ENCODE data around the gene WDR89. TPM values are rescaled to one million over a fixed set of nuclear protein-coding genes. Genes with fewer than 3 reads are reported as not detected.
"Not testable (repeated sequence)": the region's sequence is repeated elsewhere in the genome, so short reads cannot be mapped to it uniquely, and the experiment has no call there.

Gene WDR89
- total and polyA plus RNA-seq, 2 donors, result 8.1 to 28.3 TPM

DNA sequence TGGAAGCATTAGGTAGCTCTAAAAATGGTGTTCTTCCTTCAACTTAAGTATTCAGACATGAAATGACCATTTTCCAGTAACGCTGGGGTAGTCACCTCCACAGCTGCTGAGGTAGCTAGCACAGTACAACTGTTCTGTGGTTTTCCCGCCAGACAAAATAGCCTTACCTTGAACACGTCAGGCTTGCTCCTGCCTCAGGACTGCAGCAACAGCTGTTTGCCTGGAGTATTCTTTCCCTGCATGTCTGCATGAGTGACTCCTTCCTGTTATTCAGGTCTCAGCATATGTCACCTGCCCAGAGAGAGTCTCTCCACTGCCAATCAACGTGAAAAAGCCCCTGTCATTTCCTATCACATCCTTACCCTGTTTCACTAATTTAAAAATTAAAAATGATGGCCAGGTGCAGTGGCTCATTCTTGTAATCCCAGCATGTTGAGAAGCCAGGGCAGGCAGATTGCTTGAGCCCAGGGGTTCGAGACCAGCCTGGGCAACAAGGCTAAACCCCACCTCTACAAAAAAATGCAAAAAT is 37.9 kb downstream of the WDR89 start:
- 90% methylated on average over 5 of the region's 5 CpGs for WGBS
- H3K27ac ChIP-seq (ENCODE audit: low read depth), result no peak overlapping the region
- no peak for DNase-seq (ENCODE audit: extremely low spot score)
- peaks cover 4% of the 10 kb centered on the region for H3K36me3 ChIP-seq (ENCODE audit: insufficient read depth)
- no peak overlapping the region for H3K4me3 ChIP-seq (ENCODE audit: low read depth, low read length)
- no peaks in the 10 kb centered on the region for H3K4me1 ChIP-seq (ENCODE audit: insufficient read depth)

DNA sequence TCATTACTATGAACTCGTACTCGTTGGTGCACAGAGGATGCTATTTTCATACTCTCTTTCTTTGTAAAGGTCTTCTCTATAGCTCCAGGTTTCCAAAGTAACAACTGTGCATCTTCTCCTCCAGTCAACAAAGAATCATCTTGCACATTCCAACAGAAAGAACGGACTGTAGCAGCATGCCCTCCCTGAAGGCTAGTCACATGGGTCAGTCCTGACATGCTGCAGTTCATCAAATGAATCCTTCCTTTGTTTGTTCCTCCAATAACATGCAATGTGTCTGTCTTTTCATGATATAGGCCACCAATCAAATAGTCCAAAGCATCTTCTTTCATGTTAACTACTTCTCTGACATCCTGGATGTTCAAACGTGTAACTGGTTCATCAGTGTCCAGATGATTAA is 42.9 kb downstream of the WDR89 start:
- 87% methylated on average over 4 of the region's 4 CpGs for WGBS
- Histone ChIP-seq H3K27ac (ENCODE audit: low read depth) (no peak overlapping the region), H3K4me1 (ENCODE audit: insufficient read depth) (no peaks in the 10 kb centered on the region), H3K4me3 (ENCODE audit: low read depth, low read length) (no peak overlapping the region), H3K36me3 (ENCODE audit: insufficient read depth) (peaks cover 4% of the 10 kb centered on the region)
- DNase-seq (ENCODE audit: extremely low spot score), result no peak

- 92% methylated on average over 4 of the region's 4 CpGs for WGBS
- DNase-seq (ENCODE audit: extremely low spot score), result no peak
These were observed 44.5 kb downstream of the WDR89 start for GRCh38 chr14:63596998-63597658.

DNA sequence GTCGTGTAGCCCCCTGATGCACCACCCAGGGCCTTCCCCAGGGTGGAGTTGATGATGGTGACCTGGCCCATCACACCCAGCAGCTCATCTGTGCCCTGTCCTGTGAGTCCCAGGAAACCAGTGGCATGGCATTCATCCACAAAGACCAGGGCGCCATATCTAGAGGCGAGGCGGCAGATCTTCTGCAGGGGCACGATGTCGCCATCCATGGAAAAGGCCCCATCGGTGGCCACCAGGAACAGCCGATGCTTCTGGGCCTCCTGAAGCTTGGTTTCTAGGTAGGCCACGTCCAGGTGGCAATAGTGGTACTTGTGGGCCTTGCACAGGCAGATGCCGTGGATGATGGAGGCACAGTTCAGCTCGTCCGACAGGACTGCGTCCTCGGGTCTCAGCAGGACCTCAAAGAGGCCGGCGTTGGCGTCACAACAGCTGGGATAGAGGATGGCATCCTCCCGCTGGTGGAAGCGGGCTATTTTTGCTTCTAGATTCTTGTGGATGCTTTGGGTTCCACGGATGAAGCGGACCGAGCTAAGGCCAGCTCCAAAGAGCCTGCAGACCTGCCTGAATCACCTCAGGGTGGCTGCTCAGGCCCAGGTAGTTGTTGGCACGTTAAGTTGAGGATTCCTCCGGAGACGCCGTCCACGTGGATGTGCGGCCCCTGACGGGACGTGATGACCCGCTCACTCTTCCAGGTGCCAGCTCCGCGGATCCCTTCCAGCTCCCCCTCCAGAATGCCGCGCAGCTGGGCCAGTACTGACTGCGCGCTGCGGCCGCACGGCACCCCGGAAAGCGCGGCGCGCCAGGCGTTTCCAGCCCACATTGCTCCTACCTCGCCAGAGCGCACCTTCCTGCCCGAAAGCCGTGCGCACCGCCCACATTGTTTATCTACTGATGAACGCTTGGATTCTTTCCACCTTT is 47.0 kb downstream of the WDR89 start:
- WGBS, result 96% methylated on average over 53 of the region's 53 CpGs
- no peak overlapping the region for H3K4me3 ChIP-seq (ENCODE audit: low read depth, low read length)
- no peak for DNase-seq (ENCODE audit: extremely low spot score)
- peaks cover 4% of the 10 kb centered on the region for H3K36me3 ChIP-seq (ENCODE audit: insufficient read depth)
- no peaks in the 10 kb centered on the region for H3K4me1 ChIP-seq (ENCODE audit: insufficient read depth)
- H3K27ac ChIP-seq (ENCODE audit: low read depth), result no peak overlapping the region

More at GRCh38 chr14:63596998-63597658, 44.5 kb downstream of the WDR89 start:
- H3K4me3 ChIP-seq (ENCODE audit: low read depth, low read length), result no peak overlapping the region
- H3K4me1 ChIP-seq (ENCODE audit: insufficient read depth), result no peaks in the 10 kb centered on the region
- peaks cover 4% of the 10 kb centered on the region for H3K36me3 ChIP-seq (ENCODE audit: insufficient read depth)
- no peak overlapping the region for H3K27ac ChIP-seq (ENCODE audit: low read depth)

GRCh38 chr14:63583046-63583445 is 58.6 kb downstream of the WDR89 start:
- not testable (repeated sequence) for H3K36me3 ChIP-seq (ENCODE audit: insufficient read depth); H3K27ac ChIP-seq (ENCODE audit: low read depth); DNase-seq (ENCODE audit: extremely low spot score); H3K4me1 ChIP-seq (ENCODE audit: insufficient read depth); H3K4me3 ChIP-seq (ENCODE audit: low read depth, low read length)
- WGBS, result 84% methylated on average over 8 of the region's 8 CpGs

GRCh38 chr14:63581491-63581890 is 60.2 kb downstream of the WDR89 start:
- DNase-seq (ENCODE audit: extremely low spot score), result no peak
- 56% methylated on average over 4 of the region's 4 CpGs for WGBS
- no peaks in the 10 kb centered on the region for H3K36me3 ChIP-seq (ENCODE audit: insufficient read depth)

DNA sequence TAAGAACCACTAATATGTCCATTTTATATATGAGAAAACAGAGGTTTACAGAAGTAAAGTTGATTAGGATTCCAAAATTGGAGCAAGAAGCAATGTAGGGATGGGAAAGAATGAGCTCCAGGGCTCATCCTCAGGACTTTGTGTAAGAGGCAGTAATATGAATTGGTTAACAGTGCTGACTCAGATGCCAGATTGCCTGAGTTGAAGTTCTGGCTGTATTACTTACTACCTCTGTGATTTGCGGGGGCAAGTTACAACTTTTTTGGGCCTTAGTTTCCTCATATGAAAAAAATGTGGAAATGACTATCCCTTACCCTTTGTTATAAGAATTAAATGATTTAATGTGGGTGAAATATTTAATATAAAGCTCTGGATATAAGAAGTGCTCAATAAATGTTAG is 63.4 kb downstream of the WDR89 start:
- no peak for DNase-seq (ENCODE audit: extremely low spot score)
- Histone ChIP-seq H3K4me3 (ENCODE audit: low read depth, low read length) (no peak overlapping the region), H3K4me1 (ENCODE audit: insufficient read depth) (no peaks in the 10 kb centered on the region), H3K36me3 (ENCODE audit: insufficient read depth) (no peaks in the 10 kb centered on the region), H3K27ac (ENCODE audit: low read depth) (no peak overlapping the region)
- 96% methylated on average over 1 of the region's 1 CpG for WGBS

More at GRCh38 chr14:63581491-63581890, 60.2 kb downstream of the WDR89 start:
- no peak overlapping the region for H3K4me3 ChIP-seq (ENCODE audit: low read depth, low read length)
- H3K27ac ChIP-seq (ENCODE audit: low read depth), result no peak overlapping the region
- no peaks in the 10 kb centered on the region for H3K4me1 ChIP-seq (ENCODE audit: insufficient read depth)

DNA sequence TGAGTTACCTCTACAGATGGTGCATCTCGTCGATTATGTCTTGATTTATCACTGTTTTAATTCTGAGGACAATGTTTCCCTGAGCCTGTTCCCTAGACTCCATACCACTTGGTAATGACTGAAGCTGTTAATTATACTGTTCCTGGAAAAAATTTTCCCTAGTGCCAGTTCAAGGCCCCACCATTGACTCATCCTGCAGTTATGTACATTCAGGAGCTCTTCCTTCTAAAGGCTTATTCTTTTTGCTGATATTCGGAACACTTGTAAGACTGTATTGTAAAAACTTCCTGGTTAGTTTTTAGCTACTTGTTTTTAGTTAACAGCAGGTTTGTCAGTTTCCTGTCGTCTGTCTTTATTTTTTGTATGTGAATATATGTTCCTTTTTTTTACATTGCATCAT is 68.1 kb downstream of the WDR89 start:
- Histone ChIP-seq H3K4me1 (ENCODE audit: insufficient read depth) (no peaks in the 10 kb centered on the region), H3K36me3 (ENCODE audit: insufficient read depth) (no peaks in the 10 kb centered on the region), H3K4me3 (ENCODE audit: low read depth, low read length) (no peak overlapping the region), H3K27ac (ENCODE audit: low read depth) (no peak overlapping the region)
- DNase-seq (ENCODE audit: extremely low spot score), result no peak
- WGBS, result 70% methylated on average over 4 of the region's 4 CpGs

GRCh38 chr14:63565448-63565847 is 76.2 kb downstream of the WDR89 start:
- no peaks in the 10 kb centered on the region for H3K4me1 ChIP-seq (ENCODE audit: insufficient read depth)
- H3K36me3 ChIP-seq (ENCODE audit: insufficient read depth), result no peaks in the 10 kb centered on the region
- no peak overlapping the region for H3K4me3 ChIP-seq (ENCODE audit: low read depth, low read length)
- DNase-seq (ENCODE audit: extremely low spot score), result no peak
- 87% methylated on average over 3 of the region's 3 CpGs for WGBS
- no peak overlapping the region for H3K27ac ChIP-seq (ENCODE audit: low read depth)

DNA sequence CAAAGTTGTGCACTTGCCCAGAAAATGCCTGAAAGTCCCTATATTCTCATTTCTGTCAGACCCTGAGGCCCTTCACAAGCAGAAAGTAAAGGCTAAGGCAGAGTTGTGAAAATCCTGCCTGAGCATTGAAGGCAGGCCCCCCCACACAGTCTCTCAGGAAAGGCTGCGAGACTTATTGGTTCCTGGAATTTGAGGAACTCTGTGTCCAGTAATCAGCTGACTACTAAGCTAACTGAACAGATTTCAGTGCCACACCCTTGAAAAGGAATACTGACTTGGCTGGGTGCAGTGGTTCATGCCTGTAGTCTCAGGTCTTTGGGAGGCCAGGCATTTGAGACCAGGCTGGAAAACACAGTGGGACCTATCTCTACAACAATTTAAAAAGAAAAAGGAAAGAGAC is 77.4 kb downstream of the WDR89 start:
- Histone ChIP-seq H3K4me1 (ENCODE audit: insufficient read depth) (no peaks in the 10 kb centered on the region), H3K27ac (ENCODE audit: low read depth) (no peak overlapping the region), H3K36me3 (ENCODE audit: insufficient read depth) (no peaks in the 10 kb centered on the region), H3K4me3 (ENCODE audit: low read depth, low read length) (no peak overlapping the region)
- WGBS, result 25% methylated on average over 1 of the region's 1 CpG
- DNase-seq (ENCODE audit: extremely low spot score), result no peak

DNA sequence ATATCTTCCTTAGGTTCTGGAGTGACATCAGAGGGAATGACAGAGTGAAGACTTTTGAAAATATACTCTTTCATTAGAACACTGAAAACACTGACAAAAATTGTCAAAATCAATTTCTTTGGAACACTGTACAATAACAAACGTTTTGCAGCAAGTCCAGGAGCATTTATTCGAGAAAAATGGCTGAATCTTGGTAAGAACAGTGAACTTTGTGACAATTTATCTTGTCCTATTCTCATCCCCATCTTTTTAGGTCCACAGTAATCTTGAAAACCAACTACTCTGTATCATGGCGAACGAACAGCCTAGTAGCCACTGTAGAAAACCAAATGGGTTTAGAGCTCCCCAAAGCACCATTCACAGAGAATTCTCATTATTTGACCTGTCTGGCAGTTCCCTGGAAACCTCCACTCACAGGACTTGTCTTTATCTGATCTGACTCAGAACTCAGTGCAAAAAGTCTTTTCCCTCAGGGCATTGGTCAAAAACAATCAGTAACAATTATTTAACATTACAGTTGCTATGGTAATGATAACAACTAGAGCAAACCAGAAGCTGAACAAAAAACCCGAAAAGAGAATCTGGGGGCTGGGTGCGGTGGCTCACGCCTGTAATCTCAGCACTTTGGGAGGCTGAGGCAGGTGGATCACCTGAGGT is 78.2 kb downstream of the WDR89 start:
- Histone ChIP-seq H3K36me3 (ENCODE audit: insufficient read depth) (no peaks in the 10 kb centered on the region), H3K27ac (ENCODE audit: low read depth) (no peak overlapping the region), H3K4me3 (ENCODE audit: low read depth, low read length) (no peak overlapping the region), H3K4me1 (ENCODE audit: insufficient read depth) (no peaks in the 10 kb centered on the region)
- WGBS, result 81% methylated on average over 7 of the region's 7 CpGs
- no peak for DNase-seq (ENCODE audit: extremely low spot score)

GRCh38 chr14:63562405-63562804 is 79.3 kb downstream of the WDR89 start:
- H3K4me1 ChIP-seq (ENCODE audit: insufficient read depth), result no peaks in the 10 kb centered on the region
- no peak overlapping the region for H3K27ac ChIP-seq (ENCODE audit: low read depth)
- 85% methylated on average over 3 of the region's 3 CpGs for WGBS
- H3K4me3 ChIP-seq (ENCODE audit: low read depth, low read length), result no peak overlapping the region
- no peaks in the 10 kb centered on the region for H3K36me3 ChIP-seq (ENCODE audit: insufficient read depth)
- no peak for DNase-seq (ENCODE audit: extremely low spot score)

GRCh38 chr14:63555572-63555971 is 86.1 kb downstream of the WDR89 start:
- DNase-seq (ENCODE audit: extremely low spot score), result no peak
- 86% methylated on average over 7 of the region's 7 CpGs for WGBS
- Histone ChIP-seq H3K4me1 (ENCODE audit: insufficient read depth) (no peaks in the 10 kb centered on the region), H3K27ac (ENCODE audit: low read depth) (no peak overlapping the region), H3K36me3 (ENCODE audit: insufficient read depth) (no peaks in the 10 kb centered on the region), H3K4me3 (ENCODE audit: low read depth, low read length) (no peak overlapping the region)

Measured in urinary bladder (tissue), 4 donors.